GM12891 (cell line): Measurements from ENCODE around the gene PPP1R9A.

ENCODE experiments used
- POLR2A ChIP-seq: IDR thresholded peaks from 2 replicates; pipeline ENCODE4 v1.6.1; 2011; ENCODE audit warnings: low read depth, low read length, control low read depth
- POLR2AphosphoS5 ChIP-seq: IDR thresholded peaks from 2 replicates; pipeline ENCODE4 v1.6.1; 2011; ENCODE audit warnings: low read depth, low read length, control low read depth
- POU2F2 ChIP-seq: IDR thresholded peaks from 2 replicates; pipeline ENCODE4 v1.6.1; 2011; ENCODE audit warnings: low read depth, mild to moderate bottlenecking, control low read depth, low read length, moderate library complexity
- SPI1 ChIP-seq: IDR thresholded peaks from 2 replicates; pipeline ENCODE4 v1.6.1; 2011; ENCODE audit warnings: low read depth, low read length, control low read depth
- TAF1 ChIP-seq: IDR thresholded peaks from 2 replicates; pipeline ENCODE4 v1.6.1; 2011; ENCODE audit warnings: low read depth, low read length, control low read depth

DNA sequence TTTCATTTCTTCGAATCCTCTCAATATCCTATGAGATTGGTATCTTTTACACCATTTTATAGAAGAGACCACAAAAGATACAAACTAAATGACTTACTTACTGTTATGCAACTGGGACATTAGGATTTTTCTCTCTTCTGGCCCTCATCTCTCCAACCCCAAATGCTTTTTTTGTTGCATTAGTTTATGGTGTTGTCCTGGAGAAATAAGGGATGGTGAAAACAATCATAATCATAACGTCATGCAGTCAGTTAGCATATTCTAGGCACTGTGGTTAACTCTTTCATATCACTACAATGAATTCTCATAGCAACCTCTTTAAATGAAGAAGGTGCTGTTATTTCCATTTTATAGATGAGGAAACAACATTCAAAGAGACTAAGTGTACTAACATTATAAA lies 312.3 kb downstream of the PPP1R9A start:
- TF ChIP-seq POLR2A (no peak), SPI1 (no peak), POLR2AphosphoS5 (no peak), TAF1 (no peak), POU2F2 (no peak)
